GM19043 (cell line): ENCODE data around the gene ANKRD6.

Source experiments
- ATAC-seq: cut with Tn5 transposase; IDR thresholded peaks from one replicate; pipeline ENCODE4 v1.9.1; 2021; ENCODE audit warnings: low read depth; ENCODE audit not compliant: unreplicated experiment

The ANKRD6 gene

GRCh38 chr6:89505847-89506246 lies 72.9 kb downstream of the ANKRD6 start:
- ATAC-seq: no peak

GRCh38 chr6:89506716-89507617 lies 74.0 kb downstream of the ANKRD6 start:
- ATAC-seq: no peak

DNA sequence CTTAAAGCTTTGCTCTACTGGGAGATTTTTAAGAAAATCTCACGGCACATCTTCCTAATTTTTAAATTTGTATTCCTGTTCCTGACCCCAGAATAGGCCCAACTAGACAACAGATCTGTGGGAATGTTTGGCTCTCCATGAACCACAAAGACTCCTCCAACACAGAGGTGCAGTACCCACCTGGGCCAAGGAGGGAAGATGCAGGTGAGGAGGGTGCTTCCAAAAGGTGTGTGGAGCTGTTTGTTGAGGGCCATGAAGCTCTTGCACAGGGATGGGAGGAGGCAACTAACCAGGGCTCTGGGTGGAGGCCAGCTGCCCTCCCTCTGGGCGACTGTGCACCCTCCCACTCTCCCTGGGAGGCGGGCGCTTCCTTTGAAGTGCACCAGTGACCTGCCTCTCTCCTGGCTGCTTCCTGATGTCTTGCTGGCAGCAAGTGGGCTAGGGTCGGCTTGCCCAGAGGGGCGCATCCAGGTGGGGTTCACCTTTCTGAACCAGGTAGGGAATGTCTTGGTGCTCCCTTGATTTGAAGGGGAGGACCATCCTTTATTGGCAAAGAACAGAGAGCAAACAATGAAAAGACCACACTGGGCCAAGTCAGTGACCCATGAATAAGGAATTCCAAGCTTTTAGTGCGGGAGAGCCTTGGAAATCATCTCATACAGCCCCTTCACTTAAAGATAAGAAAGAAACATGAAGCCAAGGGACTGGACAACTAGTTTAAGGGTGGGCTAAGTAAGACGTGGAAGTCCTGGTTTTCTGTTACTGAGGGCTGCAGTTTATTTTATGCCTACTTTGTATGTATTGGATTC lies 76.0 kb downstream of the ANKRD6 start:
- ATAC-seq: no peak

DNA sequence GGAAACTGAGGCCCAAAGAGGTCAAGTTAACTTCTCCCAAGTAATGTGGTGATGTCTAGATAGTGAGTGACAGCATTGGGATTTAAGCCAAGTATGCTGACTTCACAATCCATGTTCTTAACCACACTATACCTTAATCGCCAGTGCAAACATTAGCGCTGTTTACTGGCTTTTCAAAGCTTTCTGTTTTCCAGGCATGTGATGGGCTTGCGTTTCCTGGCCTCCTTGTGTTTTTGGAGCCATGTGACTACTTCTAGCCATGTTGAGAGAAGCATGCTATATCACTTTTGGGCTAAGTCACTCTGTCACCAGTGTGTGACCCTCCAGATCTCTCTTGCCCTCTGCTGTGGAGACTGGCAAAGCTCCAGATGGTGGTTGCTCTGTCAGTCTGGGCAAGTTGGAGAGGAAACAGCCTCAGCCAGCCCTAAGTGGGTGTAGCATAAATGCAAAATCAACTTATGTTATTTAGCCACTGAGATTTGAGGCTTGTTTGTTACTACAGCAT lies 76.9 kb downstream of the ANKRD6 start:
- ATAC-seq: no peak

- ATAC-seq: no peak
These were observed 77.4 kb downstream of the ANKRD6 start for GRCh38 chr6:89510393-89510792.

- ATAC-seq: no peak
These were observed 85.6 kb downstream of the ANKRD6 start for GRCh38 chr6:89518352-89519055.

GRCh38 chr6:89520736-89521135 lies 87.8 kb downstream of the ANKRD6 start:
- ATAC-seq: no peak

DNA sequence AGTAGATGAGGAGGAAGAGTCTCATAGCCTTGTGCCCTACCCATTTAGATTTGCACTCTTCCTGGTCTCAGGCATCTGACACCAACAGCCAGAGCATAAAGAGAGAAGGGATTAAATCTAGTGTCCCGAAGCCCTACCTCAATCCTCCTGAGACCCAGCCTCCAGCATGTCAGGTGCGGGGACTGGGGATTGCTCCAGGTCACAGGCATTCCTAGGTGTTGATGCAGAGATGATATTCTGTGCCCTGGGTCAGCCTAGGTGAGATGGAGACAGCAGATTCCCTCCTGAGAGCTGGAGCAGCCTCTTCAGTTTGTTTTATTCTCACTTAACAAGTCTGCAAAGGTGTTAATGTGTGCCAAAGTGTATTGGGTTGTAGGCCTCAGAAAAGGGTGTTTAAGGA lies 89.8 kb downstream of the ANKRD6 start:
- ATAC-seq: no peak

GRCh38 chr6:89525786-89526562 lies 93.0 kb downstream of the ANKRD6 start:
- ATAC-seq: no peak

DNA sequence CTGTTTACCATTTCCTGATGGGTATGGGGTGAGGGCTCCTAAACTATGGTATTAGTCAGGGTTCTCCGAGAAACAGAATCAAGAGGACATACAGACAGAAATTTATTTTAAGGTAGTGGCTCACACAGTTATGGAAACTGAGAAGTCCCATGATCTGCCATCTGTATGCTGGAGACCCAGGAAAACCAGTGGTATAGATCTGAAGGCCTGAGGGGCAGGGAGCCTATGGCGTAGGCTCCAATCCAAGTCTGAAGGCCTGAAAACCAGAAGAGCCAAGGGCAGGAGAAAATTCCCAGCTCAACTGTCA lies 93.6 kb downstream of the ANKRD6 start:
- ATAC-seq: no peak

- no peak for ATAC-seq
These were observed 94.7 kb downstream of the ANKRD6 start for GRCh38 chr6:89527634-89528033.

- ATAC-seq: no peak
These were observed 95.9 kb downstream of the ANKRD6 start for GRCh38 chr6:89528866-89529265.

DNA sequence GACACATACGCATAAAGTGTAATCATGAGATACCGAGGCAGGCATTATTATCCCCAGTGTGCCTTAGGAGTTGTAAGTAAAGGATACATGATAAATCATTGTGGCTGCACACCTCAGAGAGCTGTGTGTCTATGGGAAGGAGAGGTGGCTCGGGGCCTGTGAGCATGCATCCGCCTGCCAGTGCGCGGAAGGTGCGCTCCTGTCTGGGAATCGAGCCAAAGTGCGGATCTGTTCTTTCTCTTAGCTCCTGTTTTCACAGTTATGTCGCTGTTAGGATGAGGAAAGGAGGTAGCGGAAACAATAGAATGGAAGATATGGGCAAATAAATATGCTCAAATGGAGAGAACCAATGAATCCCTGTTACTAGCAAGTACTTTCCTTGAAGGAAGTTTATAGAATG lies 98.0 kb downstream of the ANKRD6 start:
- ATAC-seq: no peak

DNA sequence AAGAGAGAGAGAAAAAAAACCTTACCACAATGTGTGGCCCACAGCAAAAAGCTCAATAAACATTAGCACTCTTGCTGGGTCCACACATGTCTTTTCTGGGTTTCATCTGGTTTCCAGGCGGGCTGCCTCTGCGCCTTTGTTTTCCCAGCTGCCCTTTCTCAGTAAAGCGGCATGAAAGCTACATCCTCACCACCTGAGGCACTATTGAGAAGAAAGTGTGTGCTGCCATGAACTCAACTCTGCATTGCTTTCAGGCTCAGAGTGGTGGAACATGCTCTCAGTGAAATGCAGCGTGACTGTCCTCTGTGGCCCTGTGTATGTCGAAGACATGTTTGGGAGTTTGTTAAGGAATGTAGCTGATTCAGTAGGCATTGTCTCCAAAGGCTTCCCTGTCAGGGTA lies 103.3 kb downstream of the ANKRD6 start:
- ATAC-seq: no peak

DNA sequence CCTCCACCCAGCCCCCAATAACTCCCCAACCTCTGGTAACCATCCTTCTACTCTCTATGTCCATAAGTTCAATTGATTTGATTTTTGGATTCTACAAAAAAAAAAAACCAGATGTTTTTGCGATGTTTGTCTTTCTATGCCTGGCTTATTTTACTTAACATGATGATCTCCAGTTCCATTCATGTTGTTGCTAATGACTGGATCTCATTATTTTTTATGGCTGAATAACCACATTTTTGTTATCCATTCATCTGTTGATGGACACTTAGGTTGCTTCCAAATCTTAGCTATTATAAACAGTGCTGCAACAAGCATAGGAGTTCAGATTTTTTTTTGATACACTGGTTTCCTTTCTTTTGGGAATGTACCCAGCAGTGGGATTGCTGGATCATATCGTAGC lies 106.8 kb downstream of the ANKRD6 start:
- no peak for ATAC-seq

DNA sequence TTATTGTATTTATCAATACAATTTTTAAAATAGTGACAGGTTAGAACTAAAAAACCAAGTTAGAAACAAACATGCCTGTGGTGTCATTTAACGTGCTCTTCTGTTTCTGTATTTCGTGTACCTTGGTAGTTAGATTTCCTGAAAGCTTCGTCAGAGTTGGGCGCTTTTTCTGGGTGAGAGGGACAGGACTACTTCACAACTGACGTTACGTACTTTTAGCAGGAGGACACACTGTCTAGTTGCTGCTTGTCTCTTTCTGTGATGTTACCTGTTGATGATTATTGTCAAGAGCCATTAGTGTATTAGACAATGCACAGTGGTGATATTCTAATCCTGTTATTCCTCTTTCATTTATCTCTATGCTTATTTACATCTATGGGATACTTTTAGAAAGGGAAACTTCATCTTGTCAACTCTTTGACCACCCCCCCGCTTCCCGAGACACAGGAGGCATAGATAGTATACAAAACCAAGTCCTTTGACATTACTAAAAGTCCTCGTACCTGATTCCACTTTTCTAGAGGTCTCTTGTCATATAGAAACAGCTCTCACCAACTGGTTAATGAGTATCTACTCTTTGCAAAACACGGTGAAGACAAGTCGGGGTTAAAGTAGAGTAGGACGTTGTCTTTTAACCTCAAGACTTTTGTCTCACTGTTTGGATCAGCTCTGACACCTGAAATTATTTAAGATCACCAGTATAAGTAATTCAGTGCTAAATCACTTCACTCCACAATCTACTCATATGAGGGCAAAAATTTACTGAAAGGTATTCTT lies 109.3 kb downstream of the ANKRD6 start:
- no peak for ATAC-seq

- ATAC-seq: no peak
These were observed 109.9 kb downstream of the ANKRD6 start for GRCh38 chr6:89542866-89543265.

DNA sequence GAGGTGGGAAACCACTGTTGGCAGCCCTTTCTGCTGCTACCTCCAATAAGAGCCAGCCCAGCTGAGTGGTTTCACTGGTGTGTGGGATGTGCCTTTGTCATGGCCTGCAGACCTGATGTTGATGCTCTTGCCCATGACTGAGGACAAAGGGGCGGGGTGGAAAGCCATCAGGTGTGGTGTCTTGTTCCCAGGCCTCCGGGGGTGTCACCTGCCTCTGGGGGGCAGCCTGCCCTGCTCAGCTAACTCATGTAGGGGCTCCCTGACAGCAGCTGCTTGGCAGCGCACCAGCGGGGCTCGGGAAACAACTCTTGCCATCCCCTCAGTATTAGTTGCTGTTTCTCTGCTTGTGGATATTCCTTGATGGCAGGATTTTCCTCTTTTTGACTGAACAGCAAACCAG lies 114.3 kb downstream of the ANKRD6 start:
- no peak for ATAC-seq

- ATAC-seq: no peak
These were observed 120.5 kb downstream of the ANKRD6 start for GRCh38 chr6:89553431-89553830.

- no peak for ATAC-seq
These were observed 121.2 kb downstream of the ANKRD6 start for GRCh38 chr6:89554106-89554505.
